GM19239 (cell line): ENCODE measurements around the gene PRSS12.
"Not testable (repeated sequence)": the region's sequence is repeated elsewhere in the genome, so short reads cannot be mapped to it uniquely, and the experiment has no call there.

Source experiments
- DNase-seq: peaks from one replicate; pipeline ENCODE4 v3.0.0; 2011; ENCODE audit warnings: low spot score; ENCODE audit not compliant: insufficient read length
- FAIRE-seq: peaks from 2 replicates; lab custom pipeline; 2011; peaks lifted over from hg19 to GRCh38; lab: Jason Lieb, UNC

PRSS12 gene, protein sequence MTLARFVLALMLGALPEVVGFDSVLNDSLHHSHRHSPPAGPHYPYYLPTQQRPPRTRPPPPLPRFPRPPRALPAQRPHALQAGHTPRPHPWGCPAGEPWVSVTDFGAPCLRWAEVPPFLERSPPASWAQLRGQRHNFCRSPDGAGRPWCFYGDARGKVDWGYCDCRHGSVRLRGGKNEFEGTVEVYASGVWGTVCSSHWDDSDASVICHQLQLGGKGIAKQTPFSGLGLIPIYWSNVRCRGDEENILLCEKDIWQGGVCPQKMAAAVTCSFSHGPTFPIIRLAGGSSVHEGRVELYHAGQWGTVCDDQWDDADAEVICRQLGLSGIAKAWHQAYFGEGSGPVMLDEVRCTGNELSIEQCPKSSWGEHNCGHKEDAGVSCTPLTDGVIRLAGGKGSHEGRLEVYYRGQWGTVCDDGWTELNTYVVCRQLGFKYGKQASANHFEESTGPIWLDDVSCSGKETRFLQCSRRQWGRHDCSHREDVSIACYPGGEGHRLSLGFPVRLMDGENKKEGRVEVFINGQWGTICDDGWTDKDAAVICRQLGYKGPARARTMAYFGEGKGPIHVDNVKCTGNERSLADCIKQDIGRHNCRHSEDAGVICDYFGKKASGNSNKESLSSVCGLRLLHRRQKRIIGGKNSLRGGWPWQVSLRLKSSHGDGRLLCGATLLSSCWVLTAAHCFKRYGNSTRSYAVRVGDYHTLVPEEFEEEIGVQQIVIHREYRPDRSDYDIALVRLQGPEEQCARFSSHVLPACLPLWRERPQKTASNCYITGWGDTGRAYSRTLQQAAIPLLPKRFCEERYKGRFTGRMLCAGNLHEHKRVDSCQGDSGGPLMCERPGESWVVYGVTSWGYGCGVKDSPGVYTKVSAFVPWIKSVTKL

DNA sequence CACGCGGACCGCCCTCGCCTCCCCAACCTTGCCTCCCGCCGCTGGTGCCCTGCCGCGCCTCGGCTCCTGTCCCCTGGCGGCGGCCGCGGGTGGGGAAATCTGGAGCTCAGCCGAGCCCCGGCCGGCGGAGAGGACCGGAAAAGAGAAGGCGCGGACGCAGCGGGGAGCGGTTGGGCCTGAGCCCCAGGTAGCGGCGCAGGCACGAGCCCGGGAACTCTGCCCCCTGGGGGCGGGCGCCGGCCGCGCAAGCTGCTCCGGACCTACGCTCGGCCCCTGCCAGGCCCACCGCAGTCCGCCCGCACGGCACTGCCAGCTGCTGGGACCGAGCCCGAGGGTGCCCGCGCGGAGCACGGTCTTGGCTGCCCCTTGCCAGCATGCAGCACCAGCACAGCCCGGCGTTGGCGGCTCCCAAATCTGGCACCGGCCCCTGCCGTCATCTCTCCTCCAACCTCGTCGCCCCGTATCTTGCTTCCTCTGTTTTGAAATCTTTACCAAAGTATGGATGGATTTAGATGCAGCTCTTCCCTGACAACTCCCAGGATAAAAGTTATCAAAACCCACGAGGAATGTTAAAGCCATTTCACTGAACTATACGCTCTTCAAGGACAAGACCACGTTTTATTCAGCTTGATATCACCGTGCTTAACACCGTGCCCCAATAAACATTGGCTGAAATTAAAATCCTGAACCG lies at the start of gene PRSS12:
TSS of gene PRSS12 (minus strand) at position 161 of the 691 bp plus-strand sequence. CDS start 283 bp downstream, outside the sequence.
- DNase-seq (peak; percentile 84), FAIRE-seq (peak; percentile 66)

DNA sequence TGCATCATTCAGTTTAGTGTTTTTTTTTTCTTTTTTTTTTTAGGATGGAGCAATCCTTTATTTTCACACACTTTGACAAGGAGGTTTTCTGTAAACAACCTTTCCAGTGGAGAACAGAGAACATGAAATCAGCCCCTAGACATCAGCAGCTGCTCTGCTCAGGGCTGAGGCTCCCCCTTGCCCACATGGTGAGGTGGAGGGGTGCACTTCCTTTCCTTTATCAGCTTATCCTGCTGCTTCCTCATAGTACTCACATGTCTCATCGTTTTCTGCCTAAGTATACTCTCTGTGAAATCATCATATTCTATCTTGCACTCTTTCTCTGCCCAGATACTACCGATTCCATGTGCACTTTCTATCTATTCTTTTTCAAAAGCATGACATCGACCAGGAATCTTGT lies 47.6 kb upstream of the PRSS12 start:
- DNase-seq (no peak), FAIRE-seq (no peak)

DNA sequence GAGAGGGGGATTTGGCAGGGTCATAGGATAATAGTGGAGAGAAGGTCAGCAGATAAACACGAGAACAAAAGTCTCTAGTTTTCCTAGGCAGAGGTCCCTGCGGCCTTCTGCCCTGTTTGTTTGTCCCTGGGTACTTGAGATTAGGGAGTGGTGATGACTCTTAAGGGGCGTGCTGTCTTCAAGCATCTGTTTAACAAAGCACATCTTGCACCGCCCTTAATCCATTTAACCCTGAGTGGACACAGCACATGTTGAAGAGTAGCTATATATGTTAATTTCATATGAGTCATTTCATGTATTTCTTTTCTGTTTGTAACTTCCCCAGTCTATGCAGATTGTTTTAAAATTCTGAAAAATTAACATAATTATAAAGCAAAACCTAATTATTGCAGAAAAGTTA lies 47.1 kb upstream of the PRSS12 start:
- FAIRE-seq, DNase-seq: not testable (repeated sequence)

DNA sequence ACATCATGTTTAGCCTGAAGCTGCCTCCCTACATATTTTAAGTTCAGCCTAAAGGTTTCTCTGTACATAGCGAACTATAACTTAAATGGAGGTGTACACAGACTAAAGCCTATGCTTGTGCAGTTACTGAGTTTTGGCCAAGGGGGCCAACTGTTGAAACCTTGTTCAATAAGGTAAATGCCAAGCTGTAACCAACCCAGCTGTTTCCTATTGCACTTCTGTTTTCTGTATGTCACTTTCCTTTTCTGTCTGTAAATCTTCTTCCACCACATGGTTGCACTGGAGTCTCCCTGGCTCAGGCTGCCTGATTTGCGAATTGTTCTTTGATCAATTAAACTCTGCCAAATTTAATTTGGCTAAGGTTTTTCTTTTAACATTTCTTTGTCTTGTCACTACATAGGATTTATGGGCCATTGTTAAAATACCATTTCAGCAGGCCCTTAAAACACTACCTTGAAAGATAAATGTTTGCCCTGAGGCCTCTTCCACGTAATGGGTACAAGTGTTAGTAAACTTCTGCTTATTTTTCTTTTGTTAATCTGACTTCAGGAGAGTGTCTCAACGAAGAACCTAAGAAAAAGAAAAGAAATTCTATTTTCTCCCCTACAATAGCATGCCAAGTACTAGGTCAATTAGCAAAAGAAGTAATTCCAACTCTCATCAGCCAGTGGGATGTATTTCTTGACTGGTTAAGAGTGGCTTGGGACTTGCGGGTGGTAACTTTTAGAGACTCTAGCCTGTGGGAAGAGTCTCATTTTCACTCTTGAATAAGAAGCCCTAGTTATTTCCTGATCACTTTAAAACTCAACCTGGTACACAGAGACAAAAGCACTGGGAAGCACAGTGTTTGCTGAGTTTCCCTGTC lies 45.7 kb upstream of the PRSS12 start:
- no peak for FAIRE-seq
- no peak for DNase-seq

DNA sequence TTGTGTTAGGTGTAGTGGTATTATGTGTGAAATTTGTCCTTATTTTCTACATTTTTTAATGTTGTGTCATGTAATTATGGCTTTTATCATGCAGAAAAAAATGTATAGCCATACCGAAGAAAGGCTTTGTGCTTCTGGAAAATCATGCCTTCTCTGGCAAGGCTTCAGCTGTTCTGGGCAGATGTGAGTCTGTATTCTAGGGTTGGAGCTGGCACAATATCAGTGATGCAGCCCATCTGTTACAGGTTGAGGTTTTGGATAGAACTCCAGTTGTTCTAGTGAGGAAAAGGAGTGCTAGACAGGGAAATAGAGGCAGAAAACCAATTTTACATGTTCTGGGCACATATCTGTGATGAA lies 44.8 kb upstream of the PRSS12 start:
- FAIRE-seq: no peak
- no peak for DNase-seq

DNA sequence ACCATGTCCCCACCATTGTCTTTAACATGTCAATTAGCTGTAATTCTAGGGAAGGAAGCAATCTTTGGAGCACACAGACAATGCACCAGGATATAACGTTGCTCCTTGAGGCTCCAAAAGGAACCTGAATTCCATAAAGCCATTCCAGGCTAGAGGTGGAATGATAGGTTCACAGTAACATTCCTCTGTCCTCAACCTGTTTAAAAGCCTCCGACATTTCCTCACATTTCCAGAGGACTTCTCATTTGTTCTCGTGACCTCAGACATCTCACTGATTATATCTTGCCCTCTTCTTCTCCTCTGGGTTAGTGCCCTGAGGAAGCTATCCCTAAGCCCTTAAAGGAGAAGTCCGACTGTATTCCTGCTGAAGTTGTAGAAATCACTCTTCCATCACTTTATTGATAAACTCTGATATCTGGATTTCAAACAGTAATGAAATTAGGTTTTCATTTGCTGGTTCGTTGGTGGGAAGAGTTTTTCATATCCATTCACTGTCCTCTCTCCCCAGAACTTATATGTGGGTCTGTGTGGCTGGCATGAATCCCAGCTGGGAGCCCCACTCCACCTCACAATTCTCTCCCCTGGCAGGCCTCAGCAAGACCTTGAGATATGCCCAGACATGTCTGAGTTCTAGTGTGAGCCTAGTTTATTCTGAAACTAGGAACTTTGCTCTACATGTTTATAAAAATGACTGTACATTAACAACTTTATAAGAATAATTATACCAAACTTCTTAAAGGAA lies 44.2 kb upstream of the PRSS12 start:
- DNase-seq (no peak), FAIRE-seq (no peak)

DNA sequence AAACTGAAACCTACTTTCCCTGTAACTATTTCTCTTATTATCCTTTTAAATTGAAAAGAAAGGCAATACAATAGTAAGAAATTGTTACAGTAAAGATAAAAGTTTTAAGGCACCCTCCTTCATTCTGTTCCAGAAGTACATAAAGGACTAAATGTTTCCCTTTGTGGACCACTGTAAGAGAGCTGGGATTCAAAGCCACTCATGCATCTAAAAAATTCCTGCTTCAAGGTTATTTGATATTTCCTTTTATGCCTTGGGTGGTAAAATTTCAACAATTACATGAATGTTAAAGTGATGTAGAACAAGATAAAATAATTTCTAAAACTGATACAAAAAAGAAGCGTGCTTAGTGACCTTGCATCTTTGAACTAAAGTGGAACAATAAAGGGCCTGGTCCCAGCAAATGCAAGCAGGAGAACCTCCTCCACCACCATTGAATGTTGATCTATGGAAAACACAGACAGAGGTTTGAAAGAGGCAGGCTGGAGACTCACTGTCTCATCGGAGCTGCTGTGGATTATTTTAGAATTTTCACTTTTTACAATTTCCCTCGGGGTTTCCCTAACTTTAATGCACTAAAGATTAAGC lies 42.3 kb upstream of the PRSS12 start:
- no peak for FAIRE-seq
- DNase-seq: no peak

DNA sequence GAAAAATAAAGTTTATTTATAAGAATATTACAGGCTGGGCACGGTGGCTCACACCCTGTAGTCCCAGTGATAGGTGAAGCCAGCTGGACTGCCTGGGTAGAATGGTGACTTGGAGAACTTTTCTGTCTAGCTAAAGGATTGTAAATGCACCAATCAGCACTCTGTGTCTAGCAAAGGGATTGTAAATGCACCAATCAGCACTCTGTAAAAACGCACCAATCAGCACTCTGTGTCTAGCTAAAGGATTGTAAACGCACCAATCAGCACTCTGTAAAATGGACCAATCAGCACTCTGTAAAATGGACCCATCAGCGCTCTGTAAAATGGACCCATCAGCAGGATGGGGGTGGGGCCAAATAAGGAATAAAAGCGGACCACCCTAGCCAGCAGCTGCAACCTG lies 39.7 kb upstream of the PRSS12 start:
- not testable (repeated sequence) for FAIRE-seq, DNase-seq

DNA sequence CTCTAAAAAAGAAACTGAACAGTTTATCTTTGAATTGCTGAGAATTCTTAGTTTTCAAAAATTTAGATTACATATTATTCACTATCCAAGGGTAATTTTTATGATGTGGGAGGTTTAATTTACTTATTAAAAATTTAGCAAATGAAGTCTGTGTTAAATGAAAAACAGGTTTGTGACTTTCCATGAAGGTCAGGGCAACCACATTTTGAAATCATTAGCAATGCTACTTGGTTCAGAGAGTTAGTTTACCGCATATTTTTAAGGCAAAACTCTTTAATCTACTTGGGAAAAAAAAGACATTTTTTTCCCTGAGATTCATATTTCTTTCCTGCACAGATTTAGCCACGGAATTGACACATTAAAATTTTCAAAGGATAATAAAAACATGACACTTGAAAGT lies 37.3 kb upstream of the PRSS12 start:
- DNase-seq (no peak), FAIRE-seq (no peak)

DNA sequence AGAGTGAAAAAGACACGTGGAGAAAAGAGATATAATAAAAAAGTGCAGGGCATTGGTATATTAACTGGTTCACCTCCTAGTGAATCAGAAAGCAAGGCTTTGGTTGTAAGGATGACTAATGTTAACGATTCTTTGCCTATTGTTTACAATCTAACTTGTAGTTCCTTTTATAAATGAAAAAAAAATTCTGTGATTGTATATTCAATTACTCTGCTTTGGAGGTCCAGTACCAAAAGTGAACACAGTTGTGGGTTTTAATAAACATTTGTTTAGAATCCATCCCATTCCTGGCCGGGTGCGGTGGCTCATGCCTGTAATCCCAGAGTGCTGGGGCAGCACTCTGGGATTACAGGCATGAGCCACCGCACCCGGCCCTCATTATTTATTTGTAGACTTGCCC lies 36.9 kb upstream of the PRSS12 start:
- DNase-seq (no peak), FAIRE-seq (no peak)

DNA sequence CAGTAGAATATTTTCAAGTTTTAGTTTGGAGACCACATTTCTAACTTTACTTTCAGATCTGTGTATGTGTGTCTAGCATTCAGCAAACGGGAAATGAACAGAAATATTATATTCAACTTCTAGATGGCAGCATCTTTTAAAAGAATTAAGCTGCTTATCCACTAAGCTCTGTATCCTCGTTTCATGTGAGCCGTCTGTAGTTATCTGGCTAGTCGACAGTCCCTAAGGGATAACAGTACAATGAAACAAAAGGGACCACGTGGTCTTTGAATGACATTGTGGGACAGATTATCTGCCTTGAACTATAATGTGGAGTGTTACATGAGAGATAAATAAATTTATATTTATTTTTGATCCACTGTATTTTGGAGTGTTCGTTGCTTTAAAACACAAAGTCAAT lies 35.8 kb upstream of the PRSS12 start:
- DNase-seq (no peak), FAIRE-seq (no peak)

DNA sequence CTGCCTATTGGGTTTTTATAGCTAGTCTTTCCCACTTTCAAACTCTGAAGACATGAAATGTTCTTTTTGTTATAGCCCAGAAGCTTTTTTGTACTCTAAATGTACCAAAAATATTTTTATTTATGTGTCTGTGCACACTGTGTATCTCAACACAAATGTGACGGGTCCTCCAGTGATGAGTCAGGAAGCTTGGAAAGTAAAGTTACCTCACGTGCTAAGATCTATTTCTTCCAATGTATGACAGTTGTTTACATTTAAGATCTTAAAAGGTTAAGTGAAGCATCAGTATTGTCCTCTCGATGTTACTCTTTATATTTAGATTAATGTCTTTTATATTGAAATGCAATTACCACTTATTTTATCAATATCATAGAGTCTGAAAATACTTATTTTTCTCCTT lies 29.1 kb upstream of the PRSS12 start:
- no peak for DNase-seq
- no peak for FAIRE-seq

DNA sequence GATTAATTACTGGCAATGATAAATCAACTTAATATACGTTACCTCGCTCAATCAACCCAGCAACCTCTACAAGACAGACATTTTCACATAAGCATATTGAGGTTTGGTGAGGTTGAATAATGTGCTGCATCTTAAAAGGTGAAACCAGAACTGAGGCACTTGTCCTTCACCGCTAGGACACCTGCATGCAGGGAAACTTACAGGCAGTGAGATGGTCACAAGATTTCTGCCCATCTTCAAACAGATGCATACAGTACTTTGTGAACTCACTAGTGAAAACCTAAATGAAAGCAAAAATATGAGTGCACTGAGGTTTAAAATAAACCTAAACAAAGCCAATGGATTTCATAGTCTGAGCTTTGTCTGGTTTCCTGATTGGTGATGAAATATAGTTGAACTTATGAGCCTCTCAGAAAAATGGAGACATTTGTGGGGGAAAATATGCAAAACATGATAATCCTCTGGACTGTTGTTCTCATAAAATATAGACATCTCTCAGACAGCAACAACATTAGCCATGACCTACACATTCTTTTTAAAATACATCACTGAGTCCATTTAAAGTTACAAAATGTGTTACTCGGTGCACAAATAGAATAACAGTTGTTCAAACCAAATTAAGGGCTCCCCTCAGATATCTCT lies 20.9 kb upstream of the PRSS12 start:
- FAIRE-seq: no peak

DNA sequence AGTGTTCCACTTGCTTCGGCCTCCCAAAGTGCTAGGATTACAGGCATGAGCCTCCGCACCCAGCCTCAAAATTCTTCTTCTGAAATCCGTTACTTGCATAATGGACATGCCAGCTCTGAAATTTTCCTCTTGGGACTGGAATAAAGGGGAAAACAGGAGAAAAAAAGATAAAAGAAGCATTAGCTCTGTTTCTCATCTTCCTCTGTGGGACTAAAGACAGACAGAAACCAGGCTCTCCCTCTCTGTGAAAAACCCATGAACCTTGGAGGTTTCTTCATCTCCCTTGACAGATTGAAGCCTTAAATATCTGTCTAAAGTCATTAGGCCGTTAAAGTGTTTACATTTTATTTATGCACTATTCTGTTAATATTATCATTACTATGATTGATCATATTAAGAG lies 19.4 kb upstream of the PRSS12 start:
- no peak for FAIRE-seq

More for the DNA sequence above, 20.9 kb upstream of the PRSS12 start:
- no peak for DNase-seq

DNA sequence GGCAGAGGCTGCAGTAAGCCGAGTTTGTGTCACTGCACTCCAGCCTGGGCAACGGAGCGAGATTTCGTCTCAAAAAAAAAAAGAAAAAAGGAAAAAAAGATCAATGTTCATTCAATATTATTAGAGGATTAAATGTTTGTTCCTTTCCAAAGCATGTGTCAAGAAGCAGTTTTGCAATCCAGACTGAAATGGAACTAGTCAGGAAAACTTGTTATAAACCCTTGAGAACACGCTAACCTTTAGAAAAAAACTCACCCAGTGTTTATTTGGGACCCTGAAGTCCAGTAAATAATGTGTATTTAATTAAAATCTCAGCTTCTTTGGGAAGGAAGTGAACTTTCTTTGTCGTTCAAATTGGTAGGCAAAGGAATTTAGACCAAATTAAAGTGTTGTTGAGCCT lies 16.4 kb upstream of the PRSS12 start:
- FAIRE-seq: no peak
- DNase-seq: no peak

More for the DNA sequence above, 19.4 kb upstream of the PRSS12 start:
- no peak for DNase-seq

DNA sequence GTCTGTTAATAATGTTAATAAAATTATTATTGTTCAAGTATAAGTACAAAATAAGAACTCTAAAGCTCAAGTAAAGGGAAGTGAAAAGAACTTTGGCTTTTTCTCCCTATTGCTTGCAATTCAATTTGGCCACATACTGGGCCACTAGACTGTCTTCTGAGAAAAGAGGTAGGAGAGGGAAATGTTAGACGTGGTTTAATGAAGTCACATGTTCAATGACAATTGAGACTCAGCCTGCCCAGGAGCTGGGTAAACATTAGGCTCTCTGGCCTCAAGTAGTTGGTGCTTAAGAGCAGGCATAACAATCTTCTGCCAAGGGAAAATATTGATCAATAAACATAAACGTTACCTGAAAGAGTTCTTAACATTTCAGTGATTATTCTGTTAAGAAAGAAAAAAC lies 15.1 kb upstream of the PRSS12 start:
- DNase-seq (no peak), FAIRE-seq (no peak)

DNA sequence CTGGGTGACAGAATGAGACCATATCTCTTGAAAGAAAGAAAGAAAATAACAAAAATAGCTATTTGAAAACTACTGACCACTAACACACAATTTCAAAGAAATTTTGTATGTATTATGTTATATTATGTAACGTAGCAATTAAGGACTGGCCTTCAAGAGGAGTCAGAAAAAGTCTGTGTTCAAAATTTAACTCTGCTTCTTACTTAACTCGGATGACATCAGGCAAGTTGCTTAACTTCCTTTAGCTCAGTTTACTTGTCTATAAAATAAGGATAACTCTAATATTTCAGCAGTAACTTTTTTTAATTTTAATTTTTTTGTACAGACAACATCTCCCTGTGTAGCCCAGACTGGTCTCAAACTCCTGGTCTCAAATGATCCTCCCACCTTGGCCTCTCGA lies 14.6 kb upstream of the PRSS12 start:
- FAIRE-seq (no peak), DNase-seq (no peak)

DNA sequence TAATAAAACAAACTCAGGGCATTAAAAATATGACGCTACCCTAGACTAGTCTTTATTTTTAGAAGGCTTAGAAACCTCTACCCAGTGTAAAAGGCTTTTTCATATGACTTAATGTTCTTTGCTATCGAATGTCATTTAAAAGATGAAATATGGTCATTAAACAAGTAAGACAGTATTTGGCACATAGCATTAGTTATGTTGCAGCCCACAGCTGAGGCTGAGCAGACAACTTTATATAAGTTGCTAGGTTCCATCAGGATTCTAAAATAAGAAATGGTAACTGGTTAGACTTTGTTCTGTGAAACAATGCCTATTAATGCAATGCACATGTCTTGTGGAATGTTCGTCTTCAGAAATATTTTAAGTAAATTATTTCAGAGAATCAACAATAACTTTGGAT lies 10.4 kb upstream of the PRSS12 start:
- DNase-seq: no peak
- FAIRE-seq: no peak
